BLaER1 (cell line): ENCODE results near the gene LRP6.
"Not testable (repeated sequence)": the region's sequence is repeated elsewhere in the genome, so short reads cannot be mapped to it uniquely, and the experiment has no call there.

Experiments used
- H3K27ac ChIP-seq: shearing (Covaris generic); formaldehyde crosslinking; 2 replicates; pipeline ENCODE4 v1.8.1; 2022
- H3K27me3 ChIP-seq: shearing (Covaris generic); formaldehyde crosslinking; 2 replicates; pipeline ENCODE4 v1.8.1; 2022
- H3K36me3 ChIP-seq: shearing (Covaris generic); formaldehyde crosslinking; 2 replicates; pipeline ENCODE4 v1.8.1; 2022
- H3K4me1 ChIP-seq: shearing (Covaris generic); formaldehyde crosslinking; 2 replicates; pipeline ENCODE4 v1.8.1; 2022
- H3K4me2 ChIP-seq: shearing (Covaris generic); formaldehyde crosslinking; 2 replicates; pipeline ENCODE4 v1.8.1; 2022
- H3K4me3 ChIP-seq: shearing (Covaris generic); formaldehyde crosslinking; 2 replicates; pipeline ENCODE4 v1.8.1; 2022
- H3K9ac ChIP-seq: shearing (Covaris generic); formaldehyde crosslinking; 2 replicates; pipeline ENCODE4 v1.8.1; 2022
- H3K9me3 ChIP-seq: shearing (Covaris generic); formaldehyde crosslinking; 2 replicates; pipeline ENCODE4 v1.8.1; 2022
- H4K20me1 ChIP-seq: shearing (Covaris generic); formaldehyde crosslinking; 2 replicates; pipeline ENCODE4 v1.8.1; 2022
- Cebpa-rat ChIP-seq: shearing (Covaris generic); IDR thresholded peaks from 2 replicates; pipeline ENCODE4 v1.8.1; 2022

Gene LRP6

DNA sequence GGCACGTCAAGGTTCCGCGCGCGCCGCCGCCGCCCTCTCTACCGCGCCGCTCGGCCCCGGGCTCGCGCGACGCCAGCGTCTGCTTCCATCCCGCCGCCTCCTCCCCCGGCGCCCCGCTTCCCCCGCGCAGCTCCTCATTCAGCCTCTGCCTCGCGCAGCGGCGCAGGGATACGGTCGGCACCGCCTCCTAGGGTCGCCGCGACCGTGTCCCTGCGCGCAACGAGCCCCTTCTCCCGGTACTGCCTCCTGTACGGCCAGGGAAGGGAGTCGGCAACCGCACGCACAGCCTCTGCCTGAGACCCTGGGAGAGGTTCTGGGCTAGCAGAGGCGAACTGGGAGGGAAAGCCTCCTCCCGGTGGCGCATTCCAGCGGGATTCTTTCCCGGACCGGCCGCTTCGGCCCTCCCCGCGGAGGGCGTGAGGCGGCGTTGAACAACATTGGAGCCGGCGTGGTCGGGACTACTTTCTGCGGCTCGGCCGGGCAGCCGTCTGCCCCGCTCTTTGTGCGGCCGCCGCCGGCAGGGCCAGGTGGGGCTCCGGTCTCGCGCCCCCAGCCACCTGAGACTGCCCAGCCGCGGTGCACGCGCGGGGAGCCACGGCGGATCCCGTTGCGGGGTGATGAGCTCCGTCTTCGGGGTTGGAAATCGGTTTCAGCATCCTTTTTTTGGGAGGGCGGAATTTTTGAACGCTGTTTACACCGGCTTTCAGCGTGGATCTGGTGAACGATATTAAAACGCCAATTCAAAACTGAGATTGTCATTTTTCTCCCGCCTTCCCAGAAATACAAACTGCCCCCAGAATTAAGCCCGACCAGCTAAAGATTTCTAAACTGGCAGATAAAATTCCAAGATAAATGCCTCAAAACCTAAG is at the start of gene LRP6:
Gene LRP6 (minus strand): TSS at position 172 of the 869 bp plus-strand sequence. CDS start 309 bp downstream, outside the sequence.
- Histone ChIP-seq H3K36me3 (no peaks in the 10 kb centered on the region), H3K27ac (peak within 1 kb of the TSS; percentile 99), H3K4me1 (peaks cover 24% of the 10 kb centered on the region), H4K20me1 (peaks cover 40% of the 10 kb centered on the region), H3K4me3 (peak within 1 kb of the TSS; percentile 86), H3K27me3 (no peaks in the 10 kb centered on the region), H3K9ac (peak within 1 kb of the TSS; percentile 98), H3K9me3 (peaks cover 3% of the 10 kb centered on the region; the same call in 1 of the 2 replicates), H3K4me2 (peak within 1 kb of the TSS; percentile 96)
- TF ChIP-seq Cebpa-rat = no peak

GRCh38 chr12:12315838-12316237 is 49.0 kb upstream of the LRP6 start:
- Histone ChIP-seq H4K20me1 (no peaks in the 10 kb centered on the region), H3K4me2 (no peak overlapping the region), H3K4me1 (no peaks in the 10 kb centered on the region), H3K9me3 (no peaks in the 10 kb centered on the region), H3K27ac (no peak overlapping the region), H3K9ac (no peak overlapping the region), H3K4me3 (no peak overlapping the region), H3K36me3 (no peaks in the 10 kb centered on the region), H3K27me3 (no peaks in the 10 kb centered on the region)
- no peak for TF ChIP-seq Cebpa-rat

GRCh38 chr12:12310695-12311094 is 43.9 kb upstream of the LRP6 start:
- H3K4me1 ChIP-seq, H3K4me3 ChIP-seq, H4K20me1 ChIP-seq, H3K27me3 ChIP-seq, H3K9ac ChIP-seq, H3K4me2 ChIP-seq, H3K36me3 ChIP-seq, H3K27ac ChIP-seq, H3K9me3 ChIP-seq: not testable (repeated sequence)

GRCh38 chr12:12305568-12306300 is 38.9 kb upstream of the LRP6 start:
- H4K20me1 ChIP-seq = no peaks in the 10 kb centered on the region
- no peak overlapping the region for H3K4me3 ChIP-seq
- no peaks in the 10 kb centered on the region for H3K4me1 ChIP-seq
- no peak overlapping the region for H3K4me2 ChIP-seq
- peaks cover 23% of the 10 kb centered on the region for H3K9me3 ChIP-seq
- H3K27ac ChIP-seq = no peak overlapping the region
- no peak for TF ChIP-seq Cebpa-rat
- H3K36me3 ChIP-seq = no peaks in the 10 kb centered on the region
- H3K27me3 ChIP-seq = no peaks in the 10 kb centered on the region
- no peak overlapping the region for H3K9ac ChIP-seq

GRCh38 chr12:12302976-12303375 is 36.1 kb upstream of the LRP6 start:
- peaks cover 23% of the 10 kb centered on the region for H3K9me3 ChIP-seq
- no peak overlapping the region for H3K4me2 ChIP-seq
- no peak overlapping the region for H3K9ac ChIP-seq
- no peaks in the 10 kb centered on the region for H3K36me3 ChIP-seq
- no peaks in the 10 kb centered on the region for H3K4me1 ChIP-seq
- no peak for TF ChIP-seq Cebpa-rat
- H4K20me1 ChIP-seq = no peaks in the 10 kb centered on the region
- H3K27ac ChIP-seq = no peak overlapping the region
- no peak overlapping the region for H3K4me3 ChIP-seq
- no peaks in the 10 kb centered on the region for H3K27me3 ChIP-seq

GRCh38 chr12:12301122-12301521 is 34.3 kb upstream of the LRP6 start:
- TF ChIP-seq Cebpa-rat = no peak

GRCh38 chr12:12297201-12297830 is 30.5 kb upstream of the LRP6 start:
- H3K27me3 ChIP-seq = no peaks in the 10 kb centered on the region
- peaks cover 3% of the 10 kb centered on the region; the same call in 1 of the 2 replicates for H3K9me3 ChIP-seq
- no peak overlapping the region for H3K4me2 ChIP-seq
- TF ChIP-seq Cebpa-rat = no peak
- no peak overlapping the region for H3K9ac ChIP-seq
- H3K4me1 ChIP-seq = no peaks in the 10 kb centered on the region
- no peak overlapping the region for H3K27ac ChIP-seq
- no peak overlapping the region for H3K4me3 ChIP-seq
- no peaks in the 10 kb centered on the region for H3K36me3 ChIP-seq
- H4K20me1 ChIP-seq = no peaks in the 10 kb centered on the region

More at GRCh38 chr12:12301122-12301521, 34.3 kb upstream of the LRP6 start:
- Histone ChIP-seq H3K9ac (no peak overlapping the region), H3K4me1 (no peaks in the 10 kb centered on the region), H3K4me2 (no peak overlapping the region), H3K9me3 (peaks cover 23% of the 10 kb centered on the region), H4K20me1 (no peaks in the 10 kb centered on the region), H3K36me3 (no peaks in the 10 kb centered on the region), H3K27me3 (no peaks in the 10 kb centered on the region), H3K4me3 (no peak overlapping the region), H3K27ac (no peak overlapping the region)

GRCh38 chr12:12294215-12295005 is 27.6 kb upstream of the LRP6 start:
- Histone ChIP-seq H3K9me3 (no peaks in the 10 kb centered on the region), H3K4me3 (no peak overlapping the region), H3K27me3 (no peaks in the 10 kb centered on the region), H4K20me1 (no peaks in the 10 kb centered on the region), H3K4me1 (no peaks in the 10 kb centered on the region), H3K36me3 (no peaks in the 10 kb centered on the region), H3K4me2 (no peak overlapping the region), H3K27ac (no peak overlapping the region), H3K9ac (no peak overlapping the region)
- no peak for TF ChIP-seq Cebpa-rat

GRCh38 chr12:12290206-12290605 is 23.4 kb upstream of the LRP6 start:
- no peak overlapping the region for H3K4me3 ChIP-seq
- no peaks in the 10 kb centered on the region for H3K9me3 ChIP-seq
- no peak for TF ChIP-seq Cebpa-rat

More at GRCh38 chr12:12290206-12290605, 23.4 kb upstream of the LRP6 start:
- Histone ChIP-seq H3K27me3 (no peaks in the 10 kb centered on the region), H3K27ac (no peak overlapping the region), H4K20me1 (no peaks in the 10 kb centered on the region), H3K4me2 (no peak overlapping the region), H3K9ac (no peak overlapping the region), H3K4me1 (no peaks in the 10 kb centered on the region), H3K36me3 (no peaks in the 10 kb centered on the region)
